GM18873 (cell line): Measurements from ENCODE around the gene MARK3.
A peak's percentile ranks its signal among the peaks of the same experiment; 100 is the strongest.

Source experiments
- ATAC-seq: cut with Tn5 transposase; IDR thresholded peaks from one replicate; pipeline ENCODE4 v1.9.1; 2021; ENCODE audit warnings: mild to moderate bottlenecking, moderate library complexity, moderate number of reproducible peaks; ENCODE audit not compliant: unreplicated experiment, low FRiP score

The MARK3 gene

GRCh38 chr14:103362780-103363179 is 22.4 kb upstream of the MARK3 start:
- no peak for ATAC-seq

GRCh38 chr14:103366741-103367140 is 18.5 kb upstream of the MARK3 start:
- ATAC-seq = no peak

- ATAC-seq = no peak
Observed at GRCh38 chr14:103367995-103368394, 17.2 kb upstream of the MARK3 start.

GRCh38 chr14:103370087-103370486 is 15.1 kb upstream of the MARK3 start:
- no peak for ATAC-seq

GRCh38 chr14:103372017-103372416 is 13.2 kb upstream of the MARK3 start:
- no peak for ATAC-seq

GRCh38 chr14:103372552-103373304 is 12.5 kb upstream of the MARK3 start:
- ATAC-seq = no peak

GRCh38 chr14:103374121-103374520 is 11.1 kb upstream of the MARK3 start:
- ATAC-seq = no peak

GRCh38 chr14:103377522-103378037 is 7.6 kb upstream of the MARK3 start:
- no peak for ATAC-seq

GRCh38 chr14:103378038-103378854 is 7.0 kb upstream of the MARK3 start:
- no peak for ATAC-seq

- ATAC-seq = no peak
Observed at GRCh38 chr14:103380719-103381377, 4.4 kb upstream of the MARK3 start.

- ATAC-seq = no peak
Observed at GRCh38 chr14:103382376-103382775, 2.8 kb upstream of the MARK3 start.

- no peak for ATAC-seq
Observed at GRCh38 chr14:103384450-103385151, 614 bp upstream of the MARK3 start.

- ATAC-seq = peak; percentile 7
Observed at GRCh38 chr14:103385929-103386712, 906 bp downstream of the MARK3 start.

GRCh38 chr14:103386713-103387329 is 1.6 kb downstream of the MARK3 start:
- ATAC-seq = no peak

GRCh38 chr14:103388664-103389063 is 3.4 kb downstream of the MARK3 start:
- ATAC-seq = no peak

- no peak for ATAC-seq
Observed at GRCh38 chr14:103390605-103391004, 5.4 kb downstream of the MARK3 start.

- no peak for ATAC-seq
Observed at GRCh38 chr14:103391048-103391447, 5.8 kb downstream of the MARK3 start.

GRCh38 chr14:103392106-103392505 is 6.9 kb downstream of the MARK3 start:
- ATAC-seq = no peak

GRCh38 chr14:103392572-103392971 is 7.4 kb downstream of the MARK3 start:
- ATAC-seq = no peak
